Lower leg skin (tissue), 4 donors: ENCODE measurements around the gene NR5A2. TPM values are rescaled to one million over a fixed set of nuclear protein-coding genes. Genes with fewer than 3 reads are reported as not detected.
"Not testable (repeated sequence)": the region's sequence is repeated elsewhere in the genome, so short reads cannot be mapped to it uniquely, and the experiment has no call there.

ENCODE experiments used
- DNase-seq, 2 donors: peaks; one replicate each; pipeline ENCODE4 v3.0.0-alpha.2; 2019; ENCODE audit warnings: low spot score in 2 of 2
- H3K4me3 ChIP-seq: fragments of 200-600 bp; sonication (generic); 2 replicates; pipeline ENCODE4 v1.5.1; 2017; ENCODE audit warnings: mild to moderate bottlenecking, low read depth; ENCODE audit not compliant: poor library complexity, severe bottlenecking
- POLR2A ChIP-seq, 2 donors: fragments of 450-650 bp; IDR thresholded peaks; one replicate each; pipeline ENCODE4 v1.6.1; 2016 to 2017; ENCODE audit warnings: antibody characterized with exemption in 2 of 2, mild to moderate bottlenecking in 1 of 2, moderate library complexity in 1 of 2
- WGBS, 2 donors: methylation state at CpG; one replicate each; pipeline ENCODE4 v1.1.5; 2018; 5-methylcytosine and 5-hydroxymethylcytosine counted together
- intact Hi-C: fragments of 100-400 bp; cut with DNase I; formaldehyde crosslinking; loops from one replicate; pipeline ENCODE4 v1.15.0; 2023; ENCODE audit warnings: low total_unique reads
- total RNA-seq, 4 donors: library from RNA; depleted of rRNA; stranded (reverse); fragments of >200 nt; gene quantifications; one replicate each; pipeline ENCODE4 v1.1.0, GENCODE V29; 2016
- TF ChIP-seq, protein P1 (sequence below), 3 donors: fragments of 450-650 bp; IDR thresholded peaks; one replicate each; pipeline ENCODE4 v1.5.1; 2016; ENCODE audit warnings: antibody characterized with exemption in 3 of 3, mild to moderate bottlenecking in 3 of 3, moderate library complexity in 2 of 3

The NR5A2 gene
- total RNA-seq, 4 donors from 2014 or later = 0.59 to 2.4 (median 1.2) TPM

- DNase-seq = peak; percentile 84 to 89
- TF ChIP-seq, protein P1, sequence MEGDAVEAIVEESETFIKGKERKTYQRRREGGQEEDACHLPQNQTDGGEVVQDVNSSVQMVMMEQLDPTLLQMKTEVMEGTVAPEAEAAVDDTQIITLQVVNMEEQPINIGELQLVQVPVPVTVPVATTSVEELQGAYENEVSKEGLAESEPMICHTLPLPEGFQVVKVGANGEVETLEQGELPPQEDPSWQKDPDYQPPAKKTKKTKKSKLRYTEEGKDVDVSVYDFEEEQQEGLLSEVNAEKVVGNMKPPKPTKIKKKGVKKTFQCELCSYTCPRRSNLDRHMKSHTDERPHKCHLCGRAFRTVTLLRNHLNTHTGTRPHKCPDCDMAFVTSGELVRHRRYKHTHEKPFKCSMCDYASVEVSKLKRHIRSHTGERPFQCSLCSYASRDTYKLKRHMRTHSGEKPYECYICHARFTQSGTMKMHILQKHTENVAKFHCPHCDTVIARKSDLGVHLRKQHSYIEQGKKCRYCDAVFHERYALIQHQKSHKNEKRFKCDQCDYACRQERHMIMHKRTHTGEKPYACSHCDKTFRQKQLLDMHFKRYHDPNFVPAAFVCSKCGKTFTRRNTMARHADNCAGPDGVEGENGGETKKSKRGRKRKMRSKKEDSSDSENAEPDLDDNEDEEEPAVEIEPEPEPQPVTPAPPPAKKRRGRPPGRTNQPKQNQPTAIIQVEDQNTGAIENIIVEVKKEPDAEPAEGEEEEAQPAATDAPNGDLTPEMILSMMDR (IDR thresholded peaks at IDR 0.05) = no peak
- no peak for TF ChIP-seq POLR2A (IDR thresholded peaks at IDR 0.05)
- WGBS, 2 donors = 21 to 23% methylated on average over 4 of the region's 4 CpGs
- H3K4me3 ChIP-seq = no peak overlapping the region
- intact Hi-C loops = no loop called here
These were observed 156.7 kb downstream of the NR5A2 start for GRCh38 chr1:200184196-200184595.

DNA sequence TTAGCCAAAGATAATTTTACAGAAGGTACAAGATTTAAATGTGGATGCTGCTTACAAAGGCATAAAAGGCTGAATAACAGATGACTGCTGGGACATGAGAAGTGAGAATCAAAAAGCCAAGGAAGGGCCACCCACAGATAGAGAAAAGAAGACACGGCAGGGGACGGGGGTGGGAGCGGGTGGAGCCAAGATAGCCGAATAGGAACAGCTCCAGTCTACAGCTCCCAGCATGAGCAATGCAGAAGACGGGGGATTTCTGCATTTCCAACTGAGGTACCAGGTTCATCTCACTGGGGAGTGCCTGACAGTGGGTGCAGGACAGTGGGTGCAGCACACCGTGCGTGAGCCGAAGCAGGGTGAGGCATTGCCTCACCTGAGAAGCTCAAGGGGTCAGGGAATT is 157.7 kb downstream of the NR5A2 start:
- intact Hi-C loops, DNase-seq: not testable (repeated sequence)

DNA sequence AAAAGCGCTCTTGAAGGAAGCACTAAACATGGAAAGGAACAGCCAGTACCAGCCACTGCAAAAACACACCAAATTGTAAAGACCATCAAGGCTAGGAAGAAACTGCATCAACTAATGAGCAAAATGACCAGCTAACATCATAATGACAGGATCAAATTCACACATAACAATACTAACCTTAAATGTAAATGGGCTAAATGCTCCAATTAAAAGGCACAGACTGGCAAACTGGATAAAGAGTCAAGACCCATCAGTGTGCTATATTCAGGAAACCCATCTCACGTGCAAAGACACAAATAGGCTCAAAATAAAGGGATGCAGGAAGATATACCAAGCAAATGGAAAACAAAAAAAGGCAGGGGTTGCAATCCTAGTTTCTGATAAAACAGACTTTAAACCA is 159.8 kb downstream of the NR5A2 start:
- H3K4me3 ChIP-seq, intact Hi-C loops, DNase-seq: not testable (repeated sequence)
- 67 to 88% methylated on average over 2 of the region's 2 CpGs for WGBS, 2 donors

More for the DNA sequence above, 157.7 kb downstream of the NR5A2 start:
- 45 to 48% methylated on average over 8 of the region's 8 CpGs for WGBS, 2 donors
- not testable (repeated sequence) for H3K4me3 ChIP-seq

- no peak overlapping the region for H3K4me3 ChIP-seq
- DNase-seq = no peak
- TF ChIP-seq, protein P1 (IDR thresholded peaks at IDR 0.05) = no peak
- no peak for TF ChIP-seq POLR2A (IDR thresholded peaks at IDR 0.05)
- intact Hi-C loops = no loop called here
- 79 to 87% methylated on average over 3 of the region's 3 CpGs for WGBS, 2 donors
These were observed 164.5 kb downstream of the NR5A2 start for GRCh38 chr1:200191993-200192392.

GRCh38 chr1:200194477-200194876 is 167.0 kb downstream of the NR5A2 start:
- intact Hi-C loops = no loop called here
- no peak for TF ChIP-seq POLR2A (IDR thresholded peaks at IDR 0.05)
- no peak for DNase-seq
- H3K4me3 ChIP-seq = no peak overlapping the region
- WGBS, 2 donors = 51 to 62% methylated on average over 8 of the region's 8 CpGs

GRCh38 chr1:200198236-200198635 is 170.7 kb downstream of the NR5A2 start:
- 16 to 24% methylated on average over 3 of the region's 3 CpGs for WGBS, 2 donors
- TF ChIP-seq, protein P1 (IDR thresholded peaks at IDR 0.05) = no peak
- no peak for TF ChIP-seq POLR2A (IDR thresholded peaks at IDR 0.05)
- DNase-seq = no peak
- intact Hi-C loops = no loop called here
- H3K4me3 ChIP-seq = no peak overlapping the region

DNA sequence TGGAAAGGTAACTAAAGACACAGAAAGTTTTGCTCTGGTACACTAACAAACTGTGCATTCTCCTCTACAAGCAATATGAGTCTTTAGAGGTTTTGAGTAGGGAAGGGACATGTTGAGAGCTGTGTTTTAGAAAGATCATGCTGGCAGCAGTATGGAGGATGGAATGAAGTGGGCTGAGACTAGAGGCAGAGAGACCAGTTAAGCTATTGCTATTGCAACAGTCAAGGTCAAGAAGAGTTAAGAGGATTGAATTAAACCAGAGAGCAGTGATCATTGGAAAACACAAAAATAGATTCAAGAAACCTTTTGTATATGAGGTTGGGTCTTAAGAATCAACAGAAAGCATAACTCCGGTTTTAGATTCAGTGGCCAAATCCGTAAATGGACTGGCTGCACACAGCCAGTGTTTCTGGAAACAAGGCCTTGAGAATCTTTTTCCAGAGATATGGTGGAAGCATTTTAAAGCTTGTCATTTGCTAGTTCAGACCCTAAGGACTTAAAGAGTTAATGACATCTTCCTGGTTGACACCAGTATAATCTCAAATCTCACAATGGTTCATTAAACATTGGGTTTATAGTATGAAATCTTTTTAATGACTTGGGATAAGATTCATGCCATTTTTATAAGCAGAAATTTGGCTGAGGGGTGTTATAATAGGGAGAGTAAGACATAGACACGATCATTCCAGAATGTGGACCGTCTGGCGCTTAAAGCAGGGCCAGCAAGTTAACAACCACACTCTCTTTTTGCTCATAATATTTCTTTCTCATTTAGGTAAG is 177.9 kb downstream of the NR5A2 start:
- no peak overlapping the region for H3K4me3 ChIP-seq
- DNase-seq = no peak
- intact Hi-C loops = no loop called here
- TF ChIP-seq, protein P1 (IDR thresholded peaks at IDR 0.05) = no peak
- no peak for TF ChIP-seq POLR2A (IDR thresholded peaks at IDR 0.05)
- 56 to 62% methylated on average over 5 of the region's 5 CpGs for WGBS, 2 donors
